Measurements from ENCODE around the gene KIF3C. TPM values are rescaled to one million over a fixed set of nuclear protein-coding genes. Genes with fewer than 3 reads are reported as not detected.
"Not testable (repeated sequence)": the region's sequence is repeated elsewhere in the genome, so short reads cannot be mapped to it uniquely, and the experiment has no call there.

Gene KIF3C
- total RNA-seq, 1 donor from 2014 or later = 6.3 TPM

GRCh38 chr2:25958611-25959010, 23.7 kb downstream of the KIF3C start:
- DNase-seq = not testable (repeated sequence)

GRCh38 chr2:25957743-25958142, 24.6 kb downstream of the KIF3C start:
- no peak for DNase-seq

GRCh38 chr2:25955869-25956535, 26.3 kb downstream of the KIF3C start:
- DNase-seq = no peak

- no peak for DNase-seq
Measured at GRCh38 chr2:25955036-25955435, 27.3 kb downstream of the KIF3C start.

GRCh38 chr2:25954199-25954752, 28.0 kb downstream of the KIF3C start:
- DNase-seq = no peak

- peak; percentile 45 for DNase-seq
Measured at GRCh38 chr2:25951071-25951547, 31.2 kb downstream of the KIF3C start.

- no peak for DNase-seq
Measured at GRCh38 chr2:25948437-25948836, 33.9 kb downstream of the KIF3C start.

- no peak for DNase-seq
Measured at GRCh38 chr2:25941042-25941441, 41.3 kb downstream of the KIF3C start.

GRCh38 chr2:25939257-25939668, 43.0 kb downstream of the KIF3C start:
- no peak for DNase-seq

- DNase-seq = no peak
Measured at GRCh38 chr2:25938345-25938744, 44.0 kb downstream of the KIF3C start.

GRCh38 chr2:25936889-25937545, 45.3 kb downstream of the KIF3C start:
- DNase-seq = no peak

- DNase-seq = no peak
Measured at GRCh38 chr2:25933622-25934021, 48.7 kb downstream of the KIF3C start.

GRCh38 chr2:25929789-25930473, 52.4 kb downstream of the KIF3C start:
- no peak for DNase-seq

GRCh38 chr2:25928668-25929067, 53.6 kb downstream of the KIF3C start:
- no peak for DNase-seq

- DNase-seq = no peak
Measured at GRCh38 chr2:25926984-25927756, 55.1 kb downstream of the KIF3C start.

GRCh38 chr2:25922501-25922900, 59.8 kb downstream of the KIF3C start:
- no peak for DNase-seq

GRCh38 chr2:25920786-25921415, 61.4 kb downstream of the KIF3C start:
- no peak for DNase-seq

GRCh38 chr2:25920336-25920735, 62.0 kb downstream of the KIF3C start:
- no peak for DNase-seq

- no peak for DNase-seq
Measured at GRCh38 chr2:25917832-25918231, 64.5 kb downstream of the KIF3C start.

GRCh38 chr2:25917411-25917810, 64.9 kb downstream of the KIF3C start:
- DNase-seq = not testable (repeated sequence)

- not testable (repeated sequence) for DNase-seq
Measured at GRCh38 chr2:25915944-25916772, 66.1 kb downstream of the KIF3C start.

All from skin of body (tissue), 2 donors.